Activated CD4-positive, alpha-beta T cell treated with anti-CD3 and anti-CD28 coated beads, Interleukin-2, Interleukin-4, amounts not matched to agents 100 ng/mL and 50 ng/mL, durations not matched to agents 16 hours and 8 hours (primary cell): Measurements from ENCODE around the gene SAMD8.

Source experiments
- DNase-seq: peaks from one replicate; pipeline ENCODE4 v3.0.0-alpha.2; 2020; ENCODE audit warnings: low spot score

Gene SAMD8

DNA sequence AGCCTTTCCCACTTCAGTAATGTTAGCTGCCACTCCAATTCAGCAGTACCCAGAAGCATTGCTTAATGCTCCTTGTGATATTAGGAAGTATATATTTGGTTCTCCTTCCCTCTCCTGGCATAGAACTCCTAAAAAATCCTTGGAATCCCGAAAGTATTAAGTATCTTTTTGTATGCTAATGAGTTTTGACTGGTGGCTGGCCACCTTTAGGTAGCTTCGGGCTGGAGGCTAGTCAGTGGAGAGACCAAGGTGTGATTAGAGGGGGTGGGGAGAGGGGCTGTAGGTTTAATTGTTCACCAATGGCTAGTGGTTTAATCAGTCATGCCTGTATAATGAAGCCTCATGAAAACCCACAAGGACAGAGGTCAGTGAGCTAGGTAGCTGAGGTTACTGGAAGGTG lies 112.1 kb downstream of the SAMD8 start:
- no peak for DNase-seq

DNA sequence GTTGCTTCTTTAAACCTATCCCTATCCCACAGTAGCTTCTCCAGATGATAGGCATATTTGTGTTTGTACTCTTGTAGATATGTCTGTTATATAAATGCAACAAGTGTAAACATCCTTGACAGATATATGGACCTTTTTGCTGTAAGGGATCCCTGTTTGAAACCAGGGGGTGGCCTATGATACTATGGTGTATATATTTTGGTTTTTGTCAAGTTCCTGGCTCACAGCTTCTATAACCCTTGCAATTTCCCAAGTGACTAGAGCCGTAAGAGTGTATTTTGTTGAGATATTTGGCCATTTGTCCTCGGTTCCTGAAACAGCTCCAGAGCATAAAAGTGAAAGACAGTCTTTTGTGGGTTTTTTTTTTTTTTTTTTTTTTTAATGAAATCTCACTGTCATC lies 114.6 kb downstream of the SAMD8 start:
- no peak for DNase-seq

DNA sequence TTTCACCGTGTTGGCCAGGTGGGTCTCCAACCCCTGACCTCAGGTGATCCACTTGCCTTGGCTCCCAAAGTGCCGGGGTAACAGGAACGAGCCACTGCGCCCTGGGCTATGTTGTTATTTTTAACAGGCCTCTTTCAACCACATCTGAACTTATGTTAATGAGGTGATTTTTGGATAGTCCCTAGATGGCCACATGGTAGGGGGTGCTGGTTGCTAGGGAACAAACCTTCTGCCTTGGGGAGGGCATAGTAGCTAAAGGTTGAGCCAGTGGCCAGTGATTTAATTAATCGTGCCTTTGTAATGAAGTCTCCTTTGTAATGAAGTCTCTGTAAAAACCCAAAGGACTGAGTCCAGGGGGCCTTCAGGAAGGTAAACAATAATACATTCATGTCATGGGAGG lies 115.2 kb downstream of the SAMD8 start:
- no peak for DNase-seq

DNA sequence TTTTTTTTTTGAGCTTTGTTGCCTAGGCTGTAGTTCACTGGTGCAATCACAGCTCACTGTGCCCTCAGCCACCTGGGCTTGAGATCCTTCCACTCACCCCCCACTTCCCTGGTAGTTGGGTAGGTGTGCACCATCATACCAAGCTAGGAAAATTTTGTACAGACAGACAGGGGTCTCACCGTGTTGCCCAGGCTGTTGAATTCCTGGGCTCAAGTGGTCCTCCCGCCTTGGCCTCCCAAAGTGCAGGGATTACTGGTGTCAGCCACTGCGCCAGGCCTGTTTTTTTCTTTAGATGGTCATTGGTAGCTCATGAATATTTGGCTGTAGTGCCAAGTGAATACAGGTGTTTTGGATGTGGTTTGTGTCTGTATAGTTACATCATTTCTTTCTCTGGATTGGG lies 116.8 kb downstream of the SAMD8 start:
- no peak for DNase-seq

DNA sequence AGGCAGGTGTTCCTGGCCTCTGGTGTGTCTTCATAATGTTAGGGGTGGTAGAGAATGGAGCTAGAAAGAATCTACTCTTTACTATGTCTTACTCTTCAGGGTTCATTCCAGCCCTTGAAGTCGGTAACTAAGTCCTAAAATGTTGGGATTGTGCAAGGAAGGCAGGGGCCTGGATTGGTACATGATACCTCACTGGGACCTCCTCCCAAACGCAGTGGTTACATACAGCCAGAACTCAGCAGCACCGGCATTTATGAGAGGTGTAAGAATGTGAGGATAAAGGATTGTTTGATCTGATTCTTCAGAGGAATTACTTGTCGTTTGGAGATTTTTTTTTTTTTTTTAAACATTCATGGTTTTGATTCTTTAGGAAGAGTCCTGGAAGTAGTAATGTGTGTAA lies 117.4 kb downstream of the SAMD8 start:
- no peak for DNase-seq

DNA sequence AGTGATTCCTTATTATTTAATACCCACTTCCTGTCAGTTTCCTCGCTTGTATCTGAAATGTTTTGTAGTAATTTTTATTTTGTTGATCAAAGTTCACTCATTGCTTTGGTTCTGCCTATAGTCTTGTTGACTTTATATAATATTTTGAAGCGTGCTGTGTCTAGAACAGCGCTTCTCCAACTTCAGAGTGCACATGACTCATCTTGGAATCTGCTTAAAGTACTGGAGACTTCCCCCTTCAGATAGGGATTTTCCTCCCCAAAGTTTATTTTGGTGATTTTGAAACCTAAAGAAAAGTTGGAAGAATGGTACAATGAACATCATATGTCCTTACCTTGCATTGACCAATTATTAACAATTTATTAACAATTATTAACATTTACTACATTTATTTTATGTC lies 118.5 kb downstream of the SAMD8 start:
- DNase-seq: no peak

DNA sequence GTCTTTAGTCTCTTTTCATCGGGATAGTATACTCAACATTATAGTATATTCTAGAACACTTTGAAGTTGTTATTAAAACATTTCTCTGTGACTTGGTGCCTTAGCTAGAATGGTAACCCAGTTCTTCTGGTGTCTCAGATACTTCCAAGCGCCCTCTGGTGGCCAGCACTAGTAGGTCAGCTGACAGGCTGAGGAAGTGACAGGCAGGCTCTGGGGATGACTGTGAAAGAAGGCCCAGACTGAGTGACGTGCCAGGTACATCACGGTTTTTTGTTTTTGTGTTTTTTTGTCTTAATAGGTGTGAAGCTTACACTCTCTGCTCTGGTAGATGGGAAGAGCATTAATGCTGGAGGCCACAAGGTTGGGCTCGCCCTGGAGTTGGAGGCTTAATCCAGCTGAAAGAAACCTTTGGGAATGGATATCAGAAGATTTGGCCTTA lies 119.2 kb downstream of the SAMD8 start:
- peak; percentile 95 for DNase-seq
